Naive thymus-derived CD4-positive, alpha-beta T cell (primary cell): ENCODE data around the gene TRUB2. TPM values are rescaled to one million over a fixed set of nuclear protein-coding genes. Genes with fewer than 3 reads are reported as not detected.
A peak's percentile ranks its signal among the peaks of the same experiment; 100 is the strongest.

Experiments used
- ATAC-seq: fragments of 150-1000 bp; cut with Tn5 transposase; 2 replicates; pipeline ENCODE4 v1.10.0; 2021; ENCODE audit warnings: mild to moderate bottlenecking, moderate library complexity
- CTCF ChIA-PET: fragments of 350-600 bp; sonication (Branson Sonifier 250); formaldehyde crosslinking; loops from one replicate; lab custom pipeline; 2021; ENCODE audit warnings: antibody characterized with exemption; lab: Charles Lee
- POLR2A ChIA-PET: fragments of 350-600 bp; sonication (Branson Sonifier 250); formaldehyde crosslinking; loops from one replicate; lab custom pipeline; 2021; ENCODE audit warnings: antibody characterized with exemption, inconsistent platforms; lab: Charles Lee
- DNase-seq, 9 donors: peaks; one replicate each; pipeline versions ENCODE4 v3.0.0 to v3.0.0-alpha.2; 2020 to 2022; ENCODE audit warnings: mixed read lengths in 1 of 9
- H3K27ac ChIP-seq: one replicate; pipeline ENCODE4 v1.7.0; 2013; ENCODE audit warnings: mild to moderate bottlenecking, low read depth, low read length, moderate library complexity
- H3K27me3 ChIP-seq, 2 donors: one replicate each; pipeline ENCODE4 v1.7.0; 2013; ENCODE audit warnings: low read length in 2 of 2, mild to moderate bottlenecking in 2 of 2, moderate library complexity in 2 of 2; ENCODE audit not compliant: control insufficient read depth in 2 of 2, insufficient read depth in 2 of 2
- H3K36me3 ChIP-seq, 3 experiments: 1 replicate in 2 of 3; 2 replicates in 1 of 3; pipeline ENCODE4 v1.7.0; 2013; ENCODE audit warnings: low read length in 3 of 3, mild to moderate bottlenecking in 3 of 3, moderate library complexity in 1 of 3; ENCODE audit not compliant: insufficient read depth in 3 of 3, control insufficient read depth in 2 of 3
- H3K4me1 ChIP-seq, 2 donors: one replicate each; pipeline ENCODE4 v1.7.0; 2013; ENCODE audit warnings: low read length in 2 of 2, mild to moderate bottlenecking in 2 of 2, moderate library complexity in 1 of 2; ENCODE audit not compliant: control insufficient read depth in 2 of 2, insufficient read depth in 2 of 2
- H3K4me3 ChIP-seq: 2 replicates; pipeline ENCODE4 v1.7.0; 2013; ENCODE audit warnings: mild to moderate bottlenecking, low read length
- H3K9me3 ChIP-seq, 3 experiments: 1 replicate in 2 of 3; 2 replicates in 1 of 3; pipeline ENCODE4 v1.7.0; 2013; ENCODE audit warnings: low read length in 3 of 3; ENCODE audit not compliant: control insufficient read depth in 2 of 3
- H3K27ac Mint-ChIP-seq, 9 donors: one replicate each; pipeline ENCODE4 v1.8.0; 2020 to 2022; ENCODE audit warnings: mixed read lengths in 9 of 9, mild to moderate bottlenecking in 8 of 9, moderate library complexity in 5 of 9, inconsistent platforms in 2 of 9
- H3K27me3 Mint-ChIP-seq, 5 donors: one replicate each; pipeline ENCODE4 v1.8.0; 2021 to 2022; ENCODE audit warnings: mixed read lengths in 5 of 5, mild to moderate bottlenecking in 1 of 5
- H3K36me3 Mint-ChIP-seq, 5 donors: one replicate each; pipeline ENCODE4 v1.8.0; 2020 to 2022; ENCODE audit warnings: mixed read lengths in 5 of 5, mild to moderate bottlenecking in 3 of 5, inconsistent platforms in 1 of 5
- H3K4me1 Mint-ChIP-seq, 7 donors: one replicate each; pipeline ENCODE4 v1.8.0; 2020 to 2022; ENCODE audit warnings: mixed read lengths in 7 of 7, mild to moderate bottlenecking in 3 of 7, inconsistent platforms in 1 of 7
- H3K4me3 Mint-ChIP-seq, 10 donors: one replicate each; pipeline ENCODE4 v1.8.0; 2020 to 2022; ENCODE audit warnings: mild to moderate bottlenecking in 10 of 10, mixed read lengths in 10 of 10, moderate library complexity in 6 of 10, inconsistent platforms in 2 of 10
- H3K9me3 Mint-ChIP-seq, 11 donors: one replicate each; pipeline ENCODE4 v1.8.0; 2020 to 2022; ENCODE audit warnings: mixed read lengths in 11 of 11, mild to moderate bottlenecking in 4 of 11, inconsistent platforms in 1 of 11, moderate library complexity in 1 of 11
- intact Hi-C, 2 donors: fragments of 100-400 bp; cut with micrococcal nuclease; formaldehyde crosslinking; loops; one replicate each; pipeline ENCODE4 v1.15.1; 2023
- polyA plus RNA-seq, 2 donors: library from polyadenylated mRNA; unstranded; fragments of 300-500 nt; fragmentation: Illumina TruSeq; gene quantifications; one replicate each; pipeline ENCODE4 v1.2.3, GENCODE V29; 2021
- total RNA-seq, 6 experiments: library from RNA in 5 of 6; stranded (reverse) in 5 of 6; gene quantifications; 1 replicate in 5 of 6; 2 replicates in 1 of 6; pipeline ENCODE4 v1.2.3 and lab custom pipeline; 2021 to 2026

TRUB2 gene
- total and polyA plus RNA-seq, 7 experiments from 2014 or later = 11.5 to 27.2 (median 21.6) TPM

GRCh38 chr9:128265348-128265847 lies 56.8 kb downstream of the TRUB2 start:
- H3K36me3 ChIP-seq = peaks cover 0 to 54% (median 10%) of the 10 kb centered on the region in 3 experiments
- no peak for ATAC-seq
- ChIA-PET POLR2A (interaction anchor here (1.2 kb wide), 1 partner anchor 11 kb away, joined by 3 read pairs; the partner anchor contains the start of genes GOLGA2 and SWI5), CTCF (no interaction called here)
- no peaks in the 10 kb centered on the region for H3K4me1 Mint-ChIP-seq
- peaks cover 13 to 47% (median 24%) of the 10 kb centered on the region in 5 donors for H3K36me3 Mint-ChIP-seq
- H3K27me3 ChIP-seq = no peaks in the 10 kb centered on the region
- no peaks in the 10 kb centered on the region for H3K9me3 ChIP-seq
- no peaks in the 10 kb centered on the region for H3K4me1 ChIP-seq
- H3K27ac ChIP-seq = no peak overlapping the region
- no peaks in the 10 kb centered on the region for H3K9me3 Mint-ChIP-seq
- no peak for DNase-seq
- peak overlapping the region in 1 of 9 donors; percentile 41 for H3K27ac Mint-ChIP-seq
- intact Hi-C loops = no loop called here
- H3K4me3 ChIP-seq = no peak overlapping the region
- no peaks in the 10 kb centered on the region for H3K27me3 Mint-ChIP-seq
- H3K4me3 Mint-ChIP-seq = no peak overlapping the region

- no peaks in the 10 kb centered on the region for H3K9me3 ChIP-seq
- POLR2A ChIA-PET = interaction anchor here (0.6 kb wide), 2 partner anchors 24 to 43 kb away, joined by 3 to 4 read pairs; no protein-coding TSS in a partner anchor
- Mint-ChIP-seq H3K9me3 (no peaks in the 10 kb centered on the region), H3K27me3 (no peaks in the 10 kb centered on the region), H3K27ac (no peak overlapping the region), H3K4me1 (peaks cover 0 to under 1% (median 0%) of the 10 kb centered on the region in 7 donors), H3K4me3 (no peak overlapping the region), H3K36me3 (peaks cover 14 to 57% (median 25%) of the 10 kb centered on the region in 5 donors)
- no peaks in the 10 kb centered on the region for H3K4me1 ChIP-seq
- H3K27ac ChIP-seq = no peak overlapping the region
- intact Hi-C loops = no loop called here
- H3K4me3 ChIP-seq = no peak overlapping the region
- DNase-seq = no peak
- H3K27me3 ChIP-seq = no peaks in the 10 kb centered on the region
- ATAC-seq = no peak
- CTCF ChIA-PET = interaction anchor here (0.6 kb wide), 1 partner anchor 44 kb away, joined by 3 read pairs; no protein-coding TSS in a partner anchor
- peaks cover 0 to 73% (median 10%) of the 10 kb centered on the region in 3 experiments for H3K36me3 ChIP-seq
Measured at GRCh38 chr9:128262687-128263086, 59.6 kb downstream of the TRUB2 start.

GRCh38 chr9:128260340-128260739 lies 61.9 kb downstream of the TRUB2 start:
- H3K9me3 Mint-ChIP-seq = no peaks in the 10 kb centered on the region
- no peaks in the 10 kb centered on the region for H3K9me3 ChIP-seq
- peaks cover 12 to 49% (median 23%) of the 10 kb centered on the region in 5 donors for H3K36me3 Mint-ChIP-seq
- no peak overlapping the region for H3K4me3 Mint-ChIP-seq
- intact Hi-C loops = no loop called here
- no peaks in the 10 kb centered on the region for H3K27me3 ChIP-seq
- H3K36me3 ChIP-seq = peaks cover 0 to 72% (median 7%) of the 10 kb centered on the region in 3 experiments
- no peak overlapping the region for H3K4me3 ChIP-seq
- H3K27ac Mint-ChIP-seq = no peak overlapping the region
- CTCF ChIA-PET = interaction anchor here (0.5 kb wide), 1 partner anchor 1778 kb away, joined by 3 read pairs; no protein-coding TSS in a partner anchor
- H3K4me1 Mint-ChIP-seq = peaks cover 0 to 2% (median 0%) of the 10 kb centered on the region in 7 donors
- POLR2A ChIA-PET = no interaction called here
- DNase-seq (no peak), ATAC-seq (no peak)
- H3K4me1 ChIP-seq = no peaks in the 10 kb centered on the region
- no peak overlapping the region for H3K27ac ChIP-seq
- H3K27me3 Mint-ChIP-seq = no peaks in the 10 kb centered on the region

GRCh38 chr9:128259156-128259555 lies 63.1 kb downstream of the TRUB2 start:
- DNase-seq (no peak), ATAC-seq (no peak)
- no peak overlapping the region for H3K4me3 ChIP-seq
- POLR2A ChIA-PET = interaction anchor here (0.5 kb wide), 1 partner anchor 23 kb away, joined by 7 read pairs; no protein-coding TSS in a partner anchor
- Mint-ChIP-seq H3K27me3 (no peaks in the 10 kb centered on the region), H3K4me1 (peaks cover 0 to 3% (median 0%) of the 10 kb centered on the region in 7 donors), H3K27ac (peak overlapping the region in 2 of 9 donors; percentile 65 to 66), H3K4me3 (no peak overlapping the region), H3K36me3 (peaks cover 12 to 44% (median 22%) of the 10 kb centered on the region in 5 donors), H3K9me3 (no peaks in the 10 kb centered on the region)
- H3K27me3 ChIP-seq = no peaks in the 10 kb centered on the region
- H3K27ac ChIP-seq = no peak overlapping the region
- no peaks in the 10 kb centered on the region for H3K9me3 ChIP-seq
- CTCF ChIA-PET = no interaction called here
- H3K4me1 ChIP-seq = no peaks in the 10 kb centered on the region
- peaks cover 0 to 65% (median 7%) of the 10 kb centered on the region in 3 experiments for H3K36me3 ChIP-seq
- intact Hi-C loops = no loop called here

- H3K36me3 Mint-ChIP-seq = peaks cover 12 to 44% (median 22%) of the 10 kb centered on the region in 5 donors
Measured at GRCh38 chr9:128258326-128258725, 63.9 kb downstream of the TRUB2 start.

GRCh38 chr9:128257907-128258306 lies 64.3 kb downstream of the TRUB2 start:
- H3K27ac Mint-ChIP-seq = no peak overlapping the region
- Histone ChIP-seq H3K27ac (no peak overlapping the region), H3K27me3 (no peaks in the 10 kb centered on the region), H3K4me3 (no peak overlapping the region), H3K4me1 (no peaks in the 10 kb centered on the region), H3K9me3 (no peaks in the 10 kb centered on the region), H3K36me3 (peaks cover 0 to 62% (median 7%) of the 10 kb centered on the region in 3 experiments)
- peaks cover 12 to 41% (median 22%) of the 10 kb centered on the region in 5 donors for H3K36me3 Mint-ChIP-seq
- H3K4me1 Mint-ChIP-seq = peaks cover 0 to 3% (median 0%) of the 10 kb centered on the region in 7 donors
- peaks cover 0 to 3% (median 0%) of the 10 kb centered on the region in 5 donors for H3K27me3 Mint-ChIP-seq
- ATAC-seq (no peak), DNase-seq (no peak)
- ChIA-PET POLR2A (no interaction called here), CTCF (no interaction called here)
- intact Hi-C loops = no loop called here
- H3K9me3 Mint-ChIP-seq = no peaks in the 10 kb centered on the region
- H3K4me3 Mint-ChIP-seq = peak overlapping the region in 1 of 10 donors; percentile 46

More at GRCh38 chr9:128258326-128258725, 63.9 kb downstream of the TRUB2 start:
- DNase-seq = no peak
- no peak for ATAC-seq
- Histone ChIP-seq H3K4me1 (no peaks in the 10 kb centered on the region), H3K4me3 (no peak overlapping the region), H3K36me3 (peaks cover 0 to 65% (median 7%) of the 10 kb centered on the region in 3 experiments), H3K27me3 (no peaks in the 10 kb centered on the region), H3K9me3 (no peaks in the 10 kb centered on the region), H3K27ac (no peak overlapping the region)
- H3K4me1 Mint-ChIP-seq = peaks cover 0 to 3% (median 0%) of the 10 kb centered on the region in 7 donors
- H3K9me3 Mint-ChIP-seq = no peaks in the 10 kb centered on the region
- no peak overlapping the region for H3K27ac Mint-ChIP-seq
- POLR2A ChIA-PET = no interaction called here
- intact Hi-C loops = no loop called here
- H3K4me3 Mint-ChIP-seq = no peak overlapping the region
- H3K27me3 Mint-ChIP-seq = no peaks in the 10 kb centered on the region
- CTCF ChIA-PET = no interaction called here
